Upper lobe of right lung (tissue), 1 donor: ENCODE results near the gene NKPD1. TPM values are rescaled to one million over a fixed set of nuclear protein-coding genes. Genes with fewer than 3 reads are reported as not detected.
A peak's percentile ranks its signal among the peaks of the same experiment; 100 is the strongest.

ENCODE experiments used
- ATAC-seq: fragments of 200-7000 bp; cut with Tn5 transposase; one replicate; pipeline ENCODE4 v1.9.1; 2020; ENCODE audit warnings: mild to moderate bottlenecking, moderate library complexity
- DNase-seq: peaks from one replicate; pipeline ENCODE4 v3.0.0-alpha.2; 2020
- H3K27ac ChIP-seq: fragments of 200-600 bp; one replicate; pipeline ENCODE4 v1.8.0; 2022
- H3K27me3 ChIP-seq: fragments of 200-600 bp; one replicate; pipeline ENCODE4 v1.8.0; 2022; ENCODE audit warnings: mild to moderate bottlenecking
- H3K36me3 ChIP-seq: fragments of 200-600 bp; one replicate; pipeline ENCODE4 v1.8.0; 2022
- H3K4me1 ChIP-seq: fragments of 200-600 bp; one replicate; pipeline ENCODE4 v1.8.0; 2022
- H3K4me3 ChIP-seq: fragments of 200-600 bp; one replicate; pipeline ENCODE4 v1.8.0; 2022; ENCODE audit warnings: mild to moderate bottlenecking
- H3K9me3 ChIP-seq: fragments of 200-600 bp; one replicate; pipeline ENCODE4 v1.8.0; 2022
- intact Hi-C: fragments of 100-400 bp; cut with DNase I; formaldehyde crosslinking; loops from one replicate; pipeline ENCODE4 v1.11.0; 2022
- total RNA-seq: library from RNA; stranded (reverse); fragmentation: NEBNext Ultra II Directional; extraction: Animal tissue kit (Norgen Biotek cat#: 25700); gene quantifications from one replicate; pipeline ENCODE4 v1.2.1, GENCODE V29; 2021
- TF ChIP-seq, protein P1 (sequence below): fragments of 200-600 bp; IDR thresholded peaks from one replicate; pipeline ENCODE4 v1.8.0; 2022; ENCODE audit warnings: antibody characterized with exemption
- donor health status: DM: no; HTN: yes; CAD: no; lungs with severe emphysema.

NKPD1 gene
- total RNA-seq, 1 donor from 2014 or later = not detected

GRCh38 chr19:45151821-45152503, 8.8 kb downstream of the NKPD1 start:
- ATAC-seq (no peak), DNase-seq (no peak)
- H3K27me3 ChIP-seq = peaks cover 37% of the 10 kb centered on the region
- no peaks in the 10 kb centered on the region for H3K36me3 ChIP-seq
- no peaks in the 10 kb centered on the region for H3K9me3 ChIP-seq
- H3K4me3 ChIP-seq = peak overlapping the region; percentile 28
- H3K4me1 ChIP-seq = peaks cover 24% of the 10 kb centered on the region
- TF ChIP-seq, protein P1, sequence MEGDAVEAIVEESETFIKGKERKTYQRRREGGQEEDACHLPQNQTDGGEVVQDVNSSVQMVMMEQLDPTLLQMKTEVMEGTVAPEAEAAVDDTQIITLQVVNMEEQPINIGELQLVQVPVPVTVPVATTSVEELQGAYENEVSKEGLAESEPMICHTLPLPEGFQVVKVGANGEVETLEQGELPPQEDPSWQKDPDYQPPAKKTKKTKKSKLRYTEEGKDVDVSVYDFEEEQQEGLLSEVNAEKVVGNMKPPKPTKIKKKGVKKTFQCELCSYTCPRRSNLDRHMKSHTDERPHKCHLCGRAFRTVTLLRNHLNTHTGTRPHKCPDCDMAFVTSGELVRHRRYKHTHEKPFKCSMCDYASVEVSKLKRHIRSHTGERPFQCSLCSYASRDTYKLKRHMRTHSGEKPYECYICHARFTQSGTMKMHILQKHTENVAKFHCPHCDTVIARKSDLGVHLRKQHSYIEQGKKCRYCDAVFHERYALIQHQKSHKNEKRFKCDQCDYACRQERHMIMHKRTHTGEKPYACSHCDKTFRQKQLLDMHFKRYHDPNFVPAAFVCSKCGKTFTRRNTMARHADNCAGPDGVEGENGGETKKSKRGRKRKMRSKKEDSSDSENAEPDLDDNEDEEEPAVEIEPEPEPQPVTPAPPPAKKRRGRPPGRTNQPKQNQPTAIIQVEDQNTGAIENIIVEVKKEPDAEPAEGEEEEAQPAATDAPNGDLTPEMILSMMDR = no peak
- no peak overlapping the region for H3K27ac ChIP-seq
- intact Hi-C loops = no loop called here

- TF ChIP-seq, protein P1 = no peak
- intact Hi-C loops = no loop called here
- DNase-seq (no peak), ATAC-seq (no peak)
- Histone ChIP-seq H3K4me3 (no peak overlapping the region), H3K9me3 (no peaks in the 10 kb centered on the region), H3K4me1 (peaks cover 24% of the 10 kb centered on the region), H3K36me3 (no peaks in the 10 kb centered on the region), H3K27ac (no peak overlapping the region), H3K27me3 (peaks cover 37% of the 10 kb centered on the region)
Measured at GRCh38 chr19:45151320-45151719, 9.5 kb downstream of the NKPD1 start.

- no peak overlapping the region for H3K27ac ChIP-seq
- H3K4me3 ChIP-seq = no peak overlapping the region
- H3K9me3 ChIP-seq = no peaks in the 10 kb centered on the region
- ATAC-seq (no peak), DNase-seq (no peak)
- peaks cover 37% of the 10 kb centered on the region for H3K27me3 ChIP-seq
- intact Hi-C loops = no loop called here
- H3K36me3 ChIP-seq = no peaks in the 10 kb centered on the region
- TF ChIP-seq, protein P1 = no peak
- peaks cover 24% of the 10 kb centered on the region for H3K4me1 ChIP-seq
Measured at GRCh38 chr19:45150751-45151281, 10.0 kb downstream of the NKPD1 start.

DNA sequence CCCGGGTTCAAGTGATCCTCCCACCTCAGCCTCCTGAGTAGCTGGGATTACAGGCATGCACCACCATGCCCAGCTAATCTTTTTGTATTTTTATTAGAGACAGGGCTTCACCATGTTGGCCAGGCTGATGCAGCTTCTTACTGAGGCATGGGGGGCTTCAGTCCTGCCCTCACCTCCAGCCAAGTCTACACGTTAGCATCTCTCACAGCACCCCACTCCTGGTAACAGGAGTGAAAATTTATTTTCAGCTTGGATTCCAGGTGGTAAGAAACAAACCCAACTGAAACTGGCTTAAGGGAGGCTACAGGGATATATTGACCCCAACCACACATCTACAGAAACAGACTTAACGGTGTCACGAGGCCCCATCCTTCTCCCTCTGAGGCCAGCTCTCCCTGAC, 10.6 kb downstream of the NKPD1 start:
- no peaks in the 10 kb centered on the region for H3K9me3 ChIP-seq
- peaks cover 24% of the 10 kb centered on the region for H3K4me1 ChIP-seq
- H3K4me3 ChIP-seq = no peak overlapping the region
- DNase-seq (no peak), ATAC-seq (no peak)
- H3K27me3 ChIP-seq = peaks cover 37% of the 10 kb centered on the region
- TF ChIP-seq, protein P1 = no peak
- intact Hi-C loops = no loop called here
- H3K27ac ChIP-seq = no peak overlapping the region
- H3K36me3 ChIP-seq = peaks cover 4% of the 10 kb centered on the region

GRCh38 chr19:45149129-45149528, 11.7 kb downstream of the NKPD1 start:
- H3K36me3 ChIP-seq = peaks cover 9% of the 10 kb centered on the region
- DNase-seq = no peak
- no peak for ATAC-seq
- intact Hi-C loops = no loop called here
- H3K4me1 ChIP-seq = peaks cover 23% of the 10 kb centered on the region
- TF ChIP-seq, protein P1 = no peak
- H3K27ac ChIP-seq = no peak overlapping the region
- peaks cover 32% of the 10 kb centered on the region for H3K27me3 ChIP-seq
- H3K9me3 ChIP-seq = no peaks in the 10 kb centered on the region
- H3K4me3 ChIP-seq = no peak overlapping the region
